K562 (cell line): ENCODE measurements around the gene DHCR7.

ENCODE experiments used
- SIN3A ChIP-seq, 2 experiments: fragments of 150-350 bp in 1 of 2; IDR thresholded peaks; 2 replicates each; pipeline ENCODE4 v1.6.1; 2011 to 2016; ENCODE audit warnings: borderline replicate concordance in 2 of 2, low read depth in 2 of 2, low read length in 2 of 2, mild to moderate bottlenecking in 2 of 2, moderate library complexity in 2 of 2; ENCODE audit not compliant: control insufficient read depth in 1 of 2
- ZNF274 ChIP-seq: IDR thresholded peaks from 2 replicates; pipeline ENCODE4 v1.6.1; 2011; ENCODE audit warnings: low read depth, mild to moderate bottlenecking, low read length, moderate library complexity, borderline replicate concordance

DNA sequence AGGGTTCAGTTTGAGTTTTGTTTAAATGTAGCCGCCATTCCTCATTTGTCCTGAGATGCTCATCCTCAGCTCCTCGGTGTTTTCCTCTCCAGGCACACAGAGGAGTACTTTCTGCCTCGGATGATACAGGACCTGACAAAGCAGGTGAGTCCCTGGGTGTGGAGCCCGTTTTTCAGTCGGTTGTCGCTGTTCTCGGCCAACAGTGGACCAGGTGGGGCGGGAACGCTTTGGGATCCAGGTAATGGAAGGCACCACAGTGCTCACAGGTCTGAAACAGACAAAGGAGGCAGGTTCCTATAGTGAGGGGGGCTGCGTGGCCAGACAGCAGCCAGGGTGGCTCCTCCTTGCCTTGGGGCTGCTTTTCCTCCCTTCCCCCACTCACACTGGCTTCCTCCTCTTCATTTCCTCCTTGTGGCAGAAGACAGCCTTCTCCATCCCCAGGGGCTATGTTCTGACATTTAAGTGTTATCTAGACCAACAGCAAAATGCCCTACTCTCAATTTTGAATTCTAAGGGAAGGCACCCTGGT, 24.2 kb upstream of the DHCR7 start:
- TF ChIP-seq SIN3A (IDR thresholded peaks at IDR 0.05; ENCODE audit: borderline replicate concordance in 2 of 2, control insufficient read depth in 1 of 2, low read depth in 2 of 2, low read length in 2 of 2) (no peak), ZNF274 (no peak)
